GM23338 (cell line): ENCODE results near the gene SOSTDC1.

Experiments used
- CREB1 ChIP-seq: fragments of 250-450 bp; sonication (Bioruptor Pico); IDR thresholded peaks from 2 replicates; pipeline ENCODE4 v1.5.0; 2020; ENCODE audit warnings: low read depth, mild to moderate bottlenecking, moderate library complexity
- CTCF ChIP-seq, 2 experiments: fragments of 200-600 bp in 1 of 2; sonication (generic) in 1 of 2; conservative IDR thresholded peaks; 2 replicates each; pipeline versions ENCODE4 v1.5.1 to v1.6.1; 2016 to 2017; ENCODE audit warnings: antibody characterized with exemption in 2 of 2, low read depth in 2 of 2, mild to moderate bottlenecking in 2 of 2, moderate library complexity in 1 of 2
- ETS1 ChIP-seq: IDR thresholded peaks from 2 replicates; pipeline ENCODE4 v1.6.1; 2016; ENCODE audit warnings: antibody characterized with exemption
- EZH2 ChIP-seq: fragments of 200-600 bp; sonication (generic); IDR thresholded peaks from one replicate; pipeline ENCODE4 v1.8.0; 2017; ENCODE audit warnings: antibody characterized with exemption, mild to moderate bottlenecking, low read depth; ENCODE audit not compliant: unreplicated experiment
- EZH2phosphoT487 ChIP-seq: fragments of 200-600 bp; sonication (generic); IDR thresholded peaks from one replicate; pipeline ENCODE4 v1.8.1; 2018; ENCODE audit warnings: antibody characterized with exemption; ENCODE audit not compliant: unreplicated experiment
- NANOG ChIP-seq: IDR thresholded peaks from 2 replicates; pipeline ENCODE4 v1.6.1; 2016; ENCODE audit warnings: antibody characterized with exemption, borderline replicate concordance
- POLR2AphosphoS5 ChIP-seq: IDR thresholded peaks from 2 replicates; pipeline ENCODE4 v1.6.1; 2016; ENCODE audit warnings: antibody characterized with exemption, low read depth
- REST ChIP-seq: IDR thresholded peaks from one replicate; pipeline ENCODE4 v1.6.1; 2018; ENCODE audit warnings: antibody characterized with exemption; ENCODE audit not compliant: unreplicated experiment
- STAT1 ChIP-seq: IDR thresholded peaks from one replicate; pipeline ENCODE4 v1.6.1; 2016; ENCODE audit warnings: antibody characterized with exemption; ENCODE audit not compliant: unreplicated experiment
- ZNF114 ChIP-seq: fragments of 250-450 bp; sonication (Bioruptor Pico); IDR thresholded peaks from 2 replicates; pipeline ENCODE4 v1.5.0; 2020; ENCODE audit warnings: mild to moderate bottlenecking, moderate library complexity
- ZNF462 ChIP-seq: fragments of 250-450 bp; sonication (Bioruptor Pico); IDR thresholded peaks from 2 replicates; pipeline ENCODE4 v1.5.0; 2020; ENCODE audit warnings: mild to moderate bottlenecking, moderate library complexity

- TF ChIP-seq CTCF (conservative IDR thresholded peaks at IDR 0.05; ENCODE audit: low read depth in 2 of 2) (peak; percentile 75 to 76), EZH2phosphoT487 (no peak), POLR2AphosphoS5 (no peak), EZH2 (no peak), STAT1 (no peak), CREB1 (no peak), REST (no peak), NANOG (no peak), ETS1 (no peak), ZNF462 (CRISPR knock-in tag) (no peak), ZNF114 (CRISPR knock-in tag) (no peak)
Measured at GRCh38 chr7:16431646-16432424, 33.7 kb downstream of the SOSTDC1 start.
